Measurements from ENCODE around the gene KCNQ1. TPM values are rescaled to one million over a fixed set of nuclear protein-coding genes. Genes with fewer than 3 reads are reported as not detected.

The KCNQ1 gene
- total RNA-seq, 1 experiment from 2014 or later: 10.7 TPM

GRCh38 chr11:2797741-2798361 is 353.0 kb downstream of the KCNQ1 start:
- ATAC-seq: no peak
- Histone ChIP-seq H3K4me2 (ENCODE audit: low read length) (no peak overlapping the region), H3K27ac (ENCODE audit: low read depth, low read length) (no peak overlapping the region), H3K9me2 (ENCODE audit: insufficient read depth) (no peaks in the 10 kb centered on the region), H3K4me3 (replicated peaks in 1 of 2; ENCODE audit: low read depth in 1 of 2, low read length in 2 of 2) (no peak overlapping the region), H3K27me3 (ENCODE audit: insufficient read depth, low read length) (no peaks in the 10 kb centered on the region), H3K9me3 (ENCODE audit: control insufficient read depth in 1 of 2, insufficient read depth in 1 of 2, low read depth in 1 of 2, low read length in 2 of 2) (no peaks in the 10 kb centered on the region), H3K4me1 (ENCODE audit: control insufficient read depth in 1 of 2, insufficient read depth in 2 of 2, low read length in 2 of 2) (peaks cover 0 to 3% of the 10 kb centered on the region in 2 experiments; a peak in 1 of 4 replicates), H2AFZ (ENCODE audit: low read depth, low read length, poor library complexity, severe bottlenecking) (no peak overlapping the region), H3K9ac (ENCODE audit: low read length) (no peak overlapping the region), H3K36me3 (ENCODE audit: control insufficient read depth in 1 of 2, insufficient read depth in 2 of 2, low read length in 2 of 2) (no peaks in the 10 kb centered on the region), H3K79me2 (ENCODE audit: insufficient read depth, low read length) (no peaks in the 10 kb centered on the region), H4K20me1 (ENCODE audit: insufficient read depth) (no peaks in the 10 kb centered on the region)
- TF ChIP-seq RAD21 (IDR thresholded peaks at IDR 0.05; ENCODE audit: low read depth): no peak
- no peak for TF ChIP-seq YY1 (IDR thresholded peaks at IDR 0.05; ENCODE audit: extremely low read depth, insufficient replicate concordance, low read depth, low read length)
- TF ChIP-seq ATF3 (IDR thresholded peaks at IDR 0.05): no peak
- TF ChIP-seq TCF7L2 (IDR thresholded peaks at IDR 0.05; ENCODE audit: borderline replicate concordance, extremely low read depth, insufficient read depth, insufficient read length): no peak
- no peak for TF ChIP-seq EZH2phosphoT487 (IDR thresholded peaks at IDR 0.05; ENCODE audit: borderline replicate concordance)
- no peak for TF ChIP-seq SRF (IDR thresholded peaks at IDR 0.05; ENCODE audit: low read depth)
- TF ChIP-seq SIN3A (IDR thresholded peaks at IDR 0.05; ENCODE audit: low read depth): no peak
- TF ChIP-seq EZH2 (IDR thresholded peaks at IDR 0.05): no peak
- no peak for TF ChIP-seq POLR2AphosphoS5 (IDR thresholded peaks at IDR 0.05; ENCODE audit: low read depth, low read length)
- TF ChIP-seq POLR2A (IDR thresholded peaks at IDR 0.05; ENCODE audit: borderline replicate concordance, extremely low read depth, insufficient read depth, insufficient read length): no peak
- TF ChIP-seq ZNF274 (IDR thresholded peaks at IDR 0.05; ENCODE audit: low read depth, low read length): no peak
- no peak for TF ChIP-seq MAX (IDR thresholded peaks at IDR 0.05)
- no peak for TF ChIP-seq ZBTB33 (IDR thresholded peaks at IDR 0.05; ENCODE audit: extremely low read depth, insufficient replicate concordance, low read length)
- no peak for TF ChIP-seq SP1 (IDR thresholded peaks at IDR 0.05; ENCODE audit: low read depth)
- intact Hi-C loops (cut with micrococcal nuclease): no loop called here
- CTCF ChIA-PET: no interaction called here
- BruUV-seq (replicated peaks): no TSS peak
- RAD21 ChIA-PET (ENCODE audit: low non-redundant PET in 1 of 2, low total read pairs in 2 of 2, uncharacterized antibody in 2 of 2, unreplicated experiment in 2 of 2): no interaction called here
- POLR2A ChIA-PET: no interaction called here
- no peak for DNase-seq (ENCODE audit: low read depth, low spot score)
